HG03139 (cell line): Measurements from ENCODE around the gene GPR108.
"Not testable (repeated sequence)": the region's sequence is repeated elsewhere in the genome, so short reads cannot be mapped to it uniquely, and the experiment has no call there.

Experiments
- ATAC-seq: cut with Tn5 transposase; IDR thresholded peaks from one replicate; pipeline ENCODE4 v1.9.1; 2021; ENCODE audit not compliant: unreplicated experiment

GPR108 gene

DNA sequence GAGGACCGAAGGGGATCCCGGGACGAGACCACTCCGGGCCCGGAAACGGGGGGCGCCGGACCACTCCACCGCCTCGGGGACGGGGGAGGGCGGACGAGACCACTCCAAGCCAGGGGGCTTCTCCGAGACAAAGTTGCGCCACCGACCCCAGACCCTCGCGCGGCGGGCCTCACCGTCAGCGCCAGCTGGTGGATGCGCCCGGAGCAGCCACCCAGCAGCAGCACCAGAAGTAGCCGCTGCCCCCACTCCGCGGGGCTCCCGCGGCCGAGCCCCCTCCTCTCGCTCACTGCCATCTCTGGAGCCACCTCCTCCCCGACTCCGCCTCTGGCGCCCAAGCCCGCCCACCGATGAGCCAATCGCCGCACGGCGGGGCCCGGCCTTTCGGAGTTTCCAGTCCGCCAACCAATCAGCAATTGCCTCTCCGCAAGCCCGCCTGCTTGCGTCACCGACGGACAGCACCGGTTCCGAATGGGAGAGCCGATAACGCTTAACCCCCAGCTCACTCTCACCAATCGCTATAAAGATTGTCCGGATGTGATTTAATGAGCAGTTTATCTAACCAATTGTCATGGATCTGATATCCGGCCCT, at the start of gene GPR108:
GPR108 (minus strand) TSS at position 297 of the 589 bp plus-strand sequence; CDS start at position 293, 4 bp downstream.
- peak; percentile 51 for ATAC-seq

GRCh38 chr19:6779206-6779605, 41.8 kb upstream of the GPR108 start:
- ATAC-seq, result no peak

- no peak for ATAC-seq
Measured at GRCh38 chr19:6778386-6778785, 41.0 kb upstream of the GPR108 start.

DNA sequence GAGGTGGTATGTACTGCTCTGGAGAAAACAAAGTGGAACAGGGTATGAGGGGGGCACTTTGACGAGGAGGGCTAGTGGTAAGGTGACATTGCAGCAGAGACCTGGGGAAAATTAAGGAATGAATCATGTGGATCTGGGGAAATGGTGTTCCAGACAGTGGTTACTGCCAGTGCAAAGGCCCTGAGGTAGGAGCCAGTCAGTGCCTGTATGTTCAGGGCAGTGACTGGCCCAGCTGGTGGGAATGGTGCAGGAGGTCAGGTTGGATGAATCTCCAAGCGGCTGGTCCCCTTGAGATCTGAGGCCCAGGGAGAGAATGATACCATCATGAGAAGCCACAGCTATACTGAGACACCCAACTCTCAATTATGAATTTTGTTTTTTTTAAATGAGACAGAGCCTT, 40.1 kb upstream of the GPR108 start:
- ATAC-seq, result no peak

DNA sequence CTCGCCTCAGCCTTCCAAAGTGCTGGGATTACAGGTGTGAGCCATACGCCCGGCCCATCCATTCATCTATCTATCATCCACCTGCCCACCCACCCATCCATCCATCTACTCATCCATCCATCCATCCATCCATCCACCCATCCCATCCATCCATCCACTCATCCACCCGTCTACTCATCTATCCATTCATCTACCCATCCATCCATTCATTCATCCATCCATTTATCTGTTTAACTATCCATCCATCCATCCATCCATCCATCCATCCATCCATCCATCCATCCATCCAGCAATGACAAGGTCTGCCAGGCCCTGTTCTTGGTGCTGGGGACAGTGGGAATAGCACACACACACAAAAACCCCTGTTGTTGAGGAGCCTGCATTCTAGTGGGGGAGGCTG, 39.6 kb upstream of the GPR108 start:
- ATAC-seq, result no peak

GRCh38 chr19:6776045-6776444, 38.7 kb upstream of the GPR108 start:
- not testable (repeated sequence) for ATAC-seq

- ATAC-seq, result no peak
Measured at GRCh38 chr19:6774821-6775707, 37.7 kb upstream of the GPR108 start.

GRCh38 chr19:6773323-6773931, 36.0 kb upstream of the GPR108 start:
- ATAC-seq, result no peak

DNA sequence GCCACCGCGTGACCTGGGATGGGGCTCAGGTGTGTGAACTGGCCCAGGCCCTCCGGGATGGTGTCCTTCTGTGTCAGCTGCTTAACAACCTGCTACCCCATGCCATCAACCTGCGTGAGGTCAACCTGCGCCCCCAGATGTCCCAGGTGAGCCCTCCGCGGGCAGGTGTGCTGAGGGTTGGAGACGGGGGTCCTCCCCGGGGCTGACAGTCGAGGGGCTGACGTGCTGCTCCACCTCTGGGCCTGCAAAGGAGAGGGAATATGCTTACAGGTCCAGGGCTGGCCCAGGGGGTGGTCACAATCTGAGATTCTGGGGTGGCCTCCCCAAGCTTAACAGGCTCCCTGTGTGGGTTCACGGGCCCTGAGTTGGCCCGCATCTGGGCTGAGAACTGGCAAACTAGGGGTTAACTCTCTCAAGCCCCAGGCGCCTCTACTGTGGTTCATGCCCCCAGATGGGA, 35.5 kb upstream of the GPR108 start:
- no peak for ATAC-seq

DNA sequence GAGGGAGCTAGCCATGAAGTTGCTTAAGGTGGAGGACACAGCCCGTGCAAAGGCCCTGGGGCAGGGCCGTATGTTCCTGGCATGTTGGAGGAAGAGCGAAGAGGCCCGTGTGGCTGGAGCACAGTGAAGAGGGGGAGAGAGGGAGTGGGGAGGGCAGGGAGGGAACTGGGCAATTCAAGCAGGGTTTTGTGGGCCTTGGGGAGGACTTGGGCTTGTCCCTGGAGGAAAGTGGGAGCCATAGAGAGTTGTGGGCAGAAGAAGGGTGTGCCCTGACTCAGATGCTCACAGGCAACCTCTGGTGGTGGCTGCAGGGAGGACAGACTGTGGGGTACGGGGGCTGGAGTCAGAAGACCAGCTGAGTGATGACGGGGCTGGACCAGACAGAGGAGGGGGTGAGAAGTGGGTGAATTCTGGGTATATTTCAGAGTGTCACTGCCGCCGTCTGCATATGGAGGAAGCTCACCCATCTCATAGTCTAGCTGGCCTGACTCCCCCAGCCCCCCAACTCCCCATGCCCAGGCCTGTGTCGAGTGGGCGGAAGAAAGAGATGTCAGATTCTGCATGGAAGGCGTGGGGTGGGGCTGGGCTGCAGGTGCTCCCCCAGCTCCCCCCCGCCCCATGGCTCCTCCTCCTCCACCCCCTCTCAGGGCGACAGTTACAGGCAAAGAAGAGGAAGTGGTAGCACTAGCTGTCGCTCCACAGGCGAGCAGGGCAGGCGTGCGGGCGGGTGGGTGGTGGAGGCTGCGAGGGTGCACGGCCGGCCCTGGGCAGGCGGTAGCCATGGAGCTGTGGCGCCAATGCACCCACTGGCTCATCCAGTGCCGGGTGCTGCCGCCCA, 34.9 kb upstream of the GPR108 start, which contains the start of gene VAV1:
VAV1 (plus strand) TSS at position 681 of the 838 bp plus-strand sequence; CDS start at position 781, 100 bp downstream.
- no peak for ATAC-seq

GRCh38 chr19:6771648-6772027, 34.3 kb upstream of the GPR108 start:
- not testable (repeated sequence) for ATAC-seq

DNA sequence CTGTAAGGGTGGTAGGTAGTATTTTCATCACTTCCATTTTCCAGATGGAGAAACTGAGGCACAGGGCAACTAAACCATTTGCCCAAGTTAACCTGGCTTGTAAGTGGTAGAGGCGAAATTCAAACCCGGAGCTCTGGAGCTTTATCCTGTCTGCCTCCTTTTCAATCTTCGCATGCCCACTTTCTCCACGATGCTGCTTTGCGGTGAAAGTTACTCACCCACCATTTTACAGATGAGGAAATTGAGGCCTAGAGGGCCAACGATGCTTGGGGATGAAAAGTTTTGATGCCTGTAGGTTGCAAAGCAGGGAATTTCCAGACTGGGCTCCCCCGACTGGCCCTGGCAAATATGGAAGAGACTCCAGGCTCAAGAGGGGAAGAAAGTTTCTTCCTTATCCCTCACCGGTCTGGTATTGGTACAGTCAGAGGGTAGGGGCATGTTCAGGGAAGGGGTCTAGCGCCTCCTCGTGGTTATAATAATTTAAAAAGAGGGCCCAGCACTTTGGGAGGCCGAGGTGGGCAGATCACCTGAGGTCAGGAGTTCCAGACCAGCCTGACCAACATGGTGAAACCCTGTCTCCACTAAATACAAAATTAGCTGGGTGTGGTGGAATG, 31.7 kb upstream of the GPR108 start:
- ATAC-seq, result no peak

GRCh38 chr19:6768236-6768785, 30.9 kb upstream of the GPR108 start:
- ATAC-seq, result no peak

DNA sequence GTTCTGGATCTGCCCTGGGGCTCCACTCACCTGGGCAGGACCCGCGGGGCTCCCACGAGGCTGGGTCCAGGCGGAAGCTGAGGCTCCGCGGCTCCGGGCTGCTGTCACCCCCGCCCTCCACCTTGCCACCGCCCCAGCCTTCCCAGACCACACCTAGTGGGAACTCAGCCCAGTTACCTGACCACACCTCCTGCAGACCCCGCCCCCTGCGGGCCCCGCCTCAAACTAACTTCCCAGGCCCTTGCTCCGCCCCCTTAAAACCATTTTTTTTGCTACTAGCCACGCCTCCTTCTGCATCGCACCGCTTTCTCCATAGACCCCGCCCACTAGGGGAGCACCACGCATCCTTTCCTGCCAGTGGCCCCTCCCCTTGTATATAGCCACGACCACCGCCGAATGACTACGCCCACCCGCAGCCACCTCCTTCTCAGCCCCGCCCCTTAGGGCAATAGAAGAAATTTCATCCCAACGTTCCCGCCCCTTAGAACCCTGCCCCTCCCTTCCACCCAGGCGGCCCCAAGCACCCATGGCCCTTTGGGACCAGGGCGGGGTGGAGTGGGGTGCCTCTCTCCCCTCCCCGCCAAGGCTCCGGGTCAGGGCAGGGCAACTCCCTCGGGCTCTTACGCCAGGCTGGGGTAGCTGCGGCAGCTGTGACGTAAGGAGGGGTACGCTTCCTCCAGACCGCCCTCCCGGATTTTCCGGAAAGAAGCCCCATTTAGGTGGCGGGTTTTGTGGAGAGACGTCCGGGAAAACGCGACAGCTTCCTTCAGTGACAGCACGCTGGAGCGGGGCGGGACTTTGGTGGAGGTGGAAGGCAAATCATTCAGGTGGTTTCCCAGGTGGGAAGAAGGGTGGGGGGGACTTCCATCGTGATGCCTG, 30.2 kb upstream of the GPR108 start, which contains the start of gene SH2D3A:
SH2D3A (minus strand) TSS at position 79 of the 879 bp plus-strand sequence. CDS start 3,687 bp downstream, outside the sequence.
- peak; percentile 57 for ATAC-seq

- ATAC-seq, result peak; percentile 12
Measured at GRCh38 chr19:6767081-6767356, 29.6 kb upstream of the GPR108 start.

DNA sequence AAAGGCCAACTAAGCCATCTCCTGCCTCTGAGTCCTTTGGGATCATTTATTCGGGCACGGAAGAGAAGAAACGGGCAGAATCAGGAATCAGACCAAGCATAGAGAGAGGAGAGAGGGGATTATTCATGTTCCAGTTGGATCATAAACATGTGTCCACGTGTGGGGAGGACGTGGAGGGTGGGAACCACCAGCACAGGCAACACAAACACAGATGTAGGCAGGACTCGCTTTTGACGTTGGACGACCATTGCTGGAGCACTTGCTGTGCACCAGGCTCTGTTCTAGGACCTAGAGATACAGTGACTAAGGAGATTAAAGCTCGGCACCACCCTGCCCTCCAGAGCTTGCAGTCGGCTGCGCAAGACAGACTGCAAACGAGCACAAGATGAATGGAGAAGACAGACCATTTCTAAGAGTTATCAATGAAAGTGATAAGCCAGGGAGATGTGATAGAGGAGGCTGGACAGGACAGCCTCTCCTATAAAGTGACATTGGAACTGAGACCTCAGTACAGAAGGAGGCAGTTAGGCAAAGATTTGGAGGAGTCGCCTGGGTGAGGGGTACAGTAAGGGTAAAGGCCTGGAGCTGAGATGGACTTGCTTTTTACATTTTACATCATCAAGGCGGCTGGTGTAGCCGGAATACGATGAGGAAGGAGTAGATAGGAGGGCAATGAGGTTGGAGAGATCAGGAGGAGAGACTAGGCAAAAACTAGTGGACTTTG, 29.1 kb upstream of the GPR108 start:
- ATAC-seq, result no peak

GRCh38 chr19:6765738-6766356, 28.5 kb upstream of the GPR108 start:
- no peak for ATAC-seq

GRCh38 chr19:6762253-6762797, 24.9 kb upstream of the GPR108 start:
- not testable (repeated sequence) for ATAC-seq
